GM23248 (cell line): ENCODE results near the gene DPT.

Source experiments
- EZH2 ChIP-seq: fragments of 200-600 bp; sonication (generic); IDR thresholded peaks from 2 replicates; pipeline ENCODE4 v1.6.1; 2018; ENCODE audit warnings: antibody characterized with exemption, mild to moderate bottlenecking; ENCODE audit not compliant: insufficient read depth, poor library complexity, severe bottlenecking
- EZH2phosphoT487 ChIP-seq: fragments of 200-600 bp; sonication (generic); IDR thresholded peaks from 2 replicates; pipeline ENCODE4 v1.6.1; 2018; ENCODE audit warnings: antibody characterized with exemption, moderate library complexity, mild to moderate bottlenecking, low read depth; ENCODE audit not compliant: insufficient read depth

- TF ChIP-seq EZH2 (no peak), EZH2phosphoT487 (no peak)
These were observed 45.2 kb upstream of the DPT start for GRCh38 chr1:168774241-168774640.
